ENCODE data around the gene CMAS. TPM values are rescaled to one million over a fixed set of nuclear protein-coding genes. Genes with fewer than 3 reads are reported as not detected.
A peak's percentile ranks its signal among the peaks of the same experiment; 100 is the strongest.
"Not testable (repeated sequence)": the region's sequence is repeated elsewhere in the genome, so short reads cannot be mapped to it uniquely, and the experiment has no call there.

The CMAS gene
- 30.7 TPM for polyA plus RNA-seq (2012; ENCODE audit: low read depth, missing spikeins)

DNA sequence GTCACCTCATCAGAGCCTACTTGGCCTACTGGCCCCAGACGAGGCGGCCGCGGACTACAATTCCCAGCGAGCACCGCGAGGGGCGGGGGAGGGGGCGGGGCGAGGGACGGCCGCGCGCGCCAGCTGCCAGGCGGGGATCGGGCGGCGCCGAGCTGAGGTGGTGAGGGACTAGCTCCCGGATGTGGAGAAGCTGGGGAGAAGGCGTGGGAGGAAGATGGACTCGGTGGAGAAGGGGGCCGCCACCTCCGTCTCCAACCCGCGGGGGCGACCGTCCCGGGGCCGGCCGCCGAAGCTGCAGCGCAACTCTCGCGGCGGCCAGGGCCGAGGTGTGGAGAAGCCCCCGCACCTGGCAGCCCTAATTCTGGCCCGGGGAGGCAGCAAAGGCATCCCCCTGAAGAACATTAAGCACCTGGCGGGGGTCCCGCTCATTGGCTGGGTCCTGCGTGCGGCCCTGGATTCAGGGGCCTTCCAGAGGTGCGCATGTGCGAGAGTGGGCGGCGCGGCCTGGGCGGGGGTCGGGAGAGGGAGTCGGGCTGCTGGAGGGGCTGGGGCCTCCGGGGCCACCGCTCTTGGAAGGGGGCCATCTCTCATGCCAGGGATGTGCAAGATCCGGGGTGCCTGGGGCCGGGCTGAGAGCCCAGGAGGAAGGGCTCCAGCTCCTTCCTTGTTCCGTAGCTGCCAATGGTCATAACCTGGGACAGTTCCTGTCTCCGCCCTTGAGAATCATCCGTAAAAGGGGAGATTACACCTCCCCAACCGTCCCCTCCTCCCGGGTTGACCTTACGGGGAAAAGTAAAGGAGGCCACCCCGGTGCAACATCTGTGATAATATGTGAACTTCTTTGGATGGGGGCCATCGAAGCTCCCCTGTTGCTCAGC, at the start of gene CMAS:
TSS of gene CMAS (plus strand) at position 129 of the 878 bp plus-strand sequence. CDS start at position 215, 86 bp downstream.
- 0 out of 2 replicates have a peak, but pooled peaks have one; percentile 18 for TF ChIP-seq POU2F2 (IDR thresholded peaks at IDR 0.05; ENCODE audit: low read depth, low read length)
- TF ChIP-seq POLR2AphosphoS5 (IDR thresholded peaks at IDR 0.05; ENCODE audit: low read depth, low read length) = peak; percentile 42; the same call in 1 of the 2 replicates
- TF ChIP-seq TAF1 (IDR thresholded peaks at IDR 0.05; ENCODE audit: low read depth, low read length) = 0 out of 2 replicates have a peak, but pooled peaks have one; percentile 33
- no peak for TF ChIP-seq PAX5 (IDR thresholded peaks at IDR 0.05; ENCODE audit: insufficient read depth, low read length, severe bottlenecking)
- peak; percentile 43 for TF ChIP-seq SPI1 (IDR thresholded peaks at IDR 0.05; ENCODE audit: low read depth, low read length)
- peak; percentile 45; the same call in 1 of the 2 replicates for TF ChIP-seq POLR2A (IDR thresholded peaks at IDR 0.05; ENCODE audit: low read depth, low read length)
- DNase-seq (ENCODE audit: insufficient read length, low spot score) (peak; percentile 75), FAIRE-seq (peak; percentile 84)

DNA sequence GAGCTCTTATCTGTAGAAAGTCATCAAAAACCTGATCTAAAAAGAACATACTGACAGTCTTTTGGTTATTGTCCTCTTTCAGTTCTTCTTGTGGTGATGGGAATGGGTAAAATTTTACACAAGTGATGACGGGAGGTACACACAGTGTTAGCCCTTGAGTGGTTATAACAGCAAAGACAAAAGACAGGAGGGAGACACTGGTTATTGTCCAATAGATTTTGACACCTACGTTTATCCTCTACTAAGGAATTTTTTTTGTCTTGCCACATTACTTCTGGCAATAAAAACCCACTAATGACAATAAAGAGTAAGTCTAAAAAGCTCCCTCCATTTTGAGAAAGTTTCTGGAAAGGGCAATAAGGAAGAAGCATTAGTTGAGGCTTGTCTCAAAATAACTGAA, 47.7 kb upstream of the CMAS start:
- FAIRE-seq = no peak
- DNase-seq (ENCODE audit: insufficient read length, low spot score) = no peak
- TF ChIP-seq POLR2AphosphoS5 (IDR thresholded peaks at IDR 0.05; ENCODE audit: low read depth, low read length) (no peak), POLR2A (IDR thresholded peaks at IDR 0.05; ENCODE audit: low read depth, low read length) (no peak), PAX5 (IDR thresholded peaks at IDR 0.05; ENCODE audit: insufficient read depth, low read length, severe bottlenecking) (no peak), SPI1 (IDR thresholded peaks at IDR 0.05; ENCODE audit: low read depth, low read length) (no peak), POU2F2 (IDR thresholded peaks at IDR 0.05; ENCODE audit: low read depth, low read length) (no peak), TAF1 (IDR thresholded peaks at IDR 0.05; ENCODE audit: low read depth, low read length) (no peak)

DNA sequence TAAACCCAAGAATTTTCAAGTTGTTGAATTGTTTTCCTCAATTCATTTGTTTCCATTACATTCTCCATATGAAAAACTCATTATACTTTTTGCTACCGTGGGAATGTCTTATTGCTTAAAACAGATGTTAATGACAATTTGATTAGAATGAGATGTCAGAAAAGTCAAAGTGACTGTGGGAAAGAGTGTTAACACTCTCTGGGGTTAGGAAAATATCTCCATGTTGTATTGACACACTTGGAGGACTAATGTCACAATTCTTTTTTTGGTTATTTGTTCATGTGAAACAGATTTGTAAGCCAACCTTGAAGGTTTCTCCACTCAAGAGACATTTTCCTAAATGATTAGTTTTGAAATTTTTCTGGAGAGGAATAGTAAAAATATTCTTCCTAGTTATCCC, 47.2 kb upstream of the CMAS start:
- FAIRE-seq (no peak), DNase-seq (ENCODE audit: insufficient read length, low spot score) (no peak)
- TF ChIP-seq SPI1 (IDR thresholded peaks at IDR 0.05; ENCODE audit: low read depth, low read length) (no peak), PAX5 (IDR thresholded peaks at IDR 0.05; ENCODE audit: insufficient read depth, low read length, severe bottlenecking) (no peak), POU2F2 (IDR thresholded peaks at IDR 0.05; ENCODE audit: low read depth, low read length) (no peak), POLR2A (IDR thresholded peaks at IDR 0.05; ENCODE audit: low read depth, low read length) (no peak), TAF1 (IDR thresholded peaks at IDR 0.05; ENCODE audit: low read depth, low read length) (no peak), POLR2AphosphoS5 (IDR thresholded peaks at IDR 0.05; ENCODE audit: low read depth, low read length) (no peak)

DNA sequence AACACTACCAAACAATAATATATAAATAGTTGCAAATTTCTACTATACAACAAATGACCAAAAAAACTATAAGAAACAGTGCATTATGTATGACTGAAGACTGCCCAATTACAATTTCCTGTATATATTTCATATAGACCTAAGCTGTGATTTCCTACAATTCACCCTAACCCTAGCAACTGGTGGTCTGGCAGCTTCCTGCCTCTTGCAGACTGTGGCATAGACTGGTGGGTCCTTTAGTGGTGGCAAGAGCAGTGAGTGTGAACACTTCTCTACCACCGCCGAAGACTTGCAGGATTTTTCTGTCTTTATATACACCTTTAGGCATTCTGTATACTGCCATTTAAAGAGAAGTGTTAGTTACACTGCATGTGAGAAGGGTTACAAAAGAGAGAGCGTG, 43.6 kb upstream of the CMAS start:
- DNase-seq (ENCODE audit: insufficient read length, low spot score) (no peak), FAIRE-seq (no peak)
- no peak for TF ChIP-seq SPI1 (IDR thresholded peaks at IDR 0.05; ENCODE audit: low read depth, low read length)
- TF ChIP-seq POLR2A (IDR thresholded peaks at IDR 0.05; ENCODE audit: low read depth, low read length) = no peak
- no peak for TF ChIP-seq POLR2AphosphoS5 (IDR thresholded peaks at IDR 0.05; ENCODE audit: low read depth, low read length)
- TF ChIP-seq PAX5 (IDR thresholded peaks at IDR 0.05; ENCODE audit: insufficient read depth, low read length, severe bottlenecking) = no peak
- TF ChIP-seq TAF1 (IDR thresholded peaks at IDR 0.05; ENCODE audit: low read depth, low read length) = no peak
- TF ChIP-seq POU2F2 (IDR thresholded peaks at IDR 0.05; ENCODE audit: low read depth, low read length) = no peak

DNA sequence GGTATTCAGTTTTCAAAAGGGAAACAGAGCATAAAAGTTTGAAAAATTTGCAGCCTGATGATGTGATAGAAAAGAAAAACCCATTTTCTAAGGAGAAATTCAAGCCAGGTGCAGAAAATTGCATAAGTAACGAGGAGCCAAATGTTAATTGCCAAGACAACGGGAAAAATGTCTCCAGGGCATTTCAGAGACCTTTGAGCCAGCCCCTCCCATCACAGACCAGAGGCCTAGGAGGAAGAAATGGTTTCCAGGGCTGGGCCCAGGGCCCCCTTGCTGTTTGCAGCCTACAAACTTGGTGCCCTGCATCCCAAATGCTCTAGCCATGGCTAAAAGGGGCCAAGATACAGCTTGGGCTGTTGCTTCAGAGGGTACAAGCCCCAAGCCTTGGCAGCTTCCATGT, 38.2 kb upstream of the CMAS start:
- FAIRE-seq; DNase-seq (ENCODE audit: insufficient read length, low spot score): not testable (repeated sequence)

DNA sequence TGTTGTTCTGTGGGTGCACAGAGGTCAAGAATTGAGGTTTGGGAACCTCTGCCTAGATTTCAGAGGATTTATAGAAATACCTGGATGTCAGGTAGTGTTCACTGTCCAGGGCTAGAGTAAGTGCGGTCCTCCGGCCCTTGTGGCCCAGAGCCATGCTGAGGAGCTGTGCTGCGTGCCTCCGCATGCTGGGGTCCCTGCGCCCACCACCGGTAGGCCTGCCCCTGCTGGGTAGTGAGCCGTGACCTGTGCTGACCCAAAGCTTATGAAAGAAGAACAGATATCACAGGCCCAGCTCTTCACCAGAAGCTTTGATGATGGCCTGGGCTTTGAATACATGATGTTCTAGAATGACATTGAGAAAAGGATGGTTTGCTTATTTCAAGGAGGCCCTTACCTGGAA, 37.8 kb upstream of the CMAS start:
- TF ChIP-seq POLR2AphosphoS5 (IDR thresholded peaks at IDR 0.05; ENCODE audit: low read depth, low read length) = no peak
- no peak for TF ChIP-seq TAF1 (IDR thresholded peaks at IDR 0.05; ENCODE audit: low read depth, low read length)
- no peak for TF ChIP-seq POU2F2 (IDR thresholded peaks at IDR 0.05; ENCODE audit: low read depth, low read length)
- no peak for TF ChIP-seq PAX5 (IDR thresholded peaks at IDR 0.05; ENCODE audit: insufficient read depth, low read length, severe bottlenecking)
- no peak for TF ChIP-seq SPI1 (IDR thresholded peaks at IDR 0.05; ENCODE audit: low read depth, low read length)
- no peak for TF ChIP-seq POLR2A (IDR thresholded peaks at IDR 0.05; ENCODE audit: low read depth, low read length)

DNA sequence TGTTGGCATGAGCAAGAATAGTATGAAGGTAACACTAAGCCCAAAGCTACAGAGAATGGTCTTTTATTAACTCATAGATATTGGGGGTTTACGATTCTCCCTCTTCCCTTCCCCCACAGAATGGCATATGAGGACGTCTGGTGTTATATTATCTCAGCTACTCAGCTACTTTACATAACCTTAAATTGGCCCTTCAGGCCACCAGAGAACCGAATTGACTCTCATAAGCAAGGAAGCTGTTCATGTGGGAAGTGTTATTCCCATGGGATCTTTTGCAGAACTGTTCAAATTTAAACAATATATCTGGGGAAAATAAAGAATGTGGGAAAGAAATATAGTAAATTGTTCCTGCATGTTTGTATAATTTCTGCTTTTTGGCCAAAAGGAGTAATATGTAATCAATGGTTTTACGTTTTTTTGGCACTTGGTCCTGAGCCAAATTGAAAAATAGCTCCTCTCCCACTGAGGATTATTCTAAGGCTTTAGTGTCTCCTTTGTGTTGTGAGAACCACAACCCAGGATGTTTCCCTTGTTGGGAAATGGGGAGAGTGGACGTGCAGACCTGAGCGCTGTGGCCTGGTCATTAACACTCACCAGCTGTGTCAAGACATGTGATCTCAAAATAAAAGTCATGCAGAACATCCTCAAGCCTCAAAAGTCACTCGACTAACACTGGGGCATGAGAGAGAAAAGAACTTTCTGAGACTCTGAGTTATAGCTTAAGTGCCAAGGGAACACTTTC, 31.8 kb upstream of the CMAS start:
- FAIRE-seq (no peak), DNase-seq (ENCODE audit: insufficient read length, low spot score) (no peak)

More for the DNA sequence above, 37.8 kb upstream of the CMAS start:
- no peak for FAIRE-seq
- DNase-seq (ENCODE audit: insufficient read length, low spot score) = no peak

DNA sequence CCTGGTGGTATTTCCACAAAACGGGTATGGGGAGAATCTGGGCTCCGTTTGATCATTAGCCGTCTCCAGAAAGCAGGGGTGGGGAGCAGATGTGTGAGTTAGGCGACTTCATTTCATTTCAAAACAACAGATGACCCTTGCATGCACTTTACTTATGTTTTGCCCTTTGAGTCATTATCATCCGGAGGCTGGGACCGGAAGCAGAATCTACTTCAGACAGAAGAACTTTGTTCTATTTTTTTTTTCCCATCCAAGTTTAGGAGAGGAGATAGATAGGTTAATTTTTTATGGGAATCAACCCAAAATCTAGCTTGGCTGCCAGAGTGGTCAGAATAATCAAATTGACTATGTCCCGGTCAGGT, 31.3 kb upstream of the CMAS start:
- DNase-seq (ENCODE audit: insufficient read length, low spot score) = no peak
- no peak for FAIRE-seq
- TF ChIP-seq POLR2A (IDR thresholded peaks at IDR 0.05; ENCODE audit: low read depth, low read length) (no peak), PAX5 (IDR thresholded peaks at IDR 0.05; ENCODE audit: insufficient read depth, low read length, severe bottlenecking) (no peak), TAF1 (IDR thresholded peaks at IDR 0.05; ENCODE audit: low read depth, low read length) (no peak), SPI1 (IDR thresholded peaks at IDR 0.05; ENCODE audit: low read depth, low read length) (no peak), POLR2AphosphoS5 (IDR thresholded peaks at IDR 0.05; ENCODE audit: low read depth, low read length) (no peak), POU2F2 (IDR thresholded peaks at IDR 0.05; ENCODE audit: low read depth, low read length) (no peak)

More for the DNA sequence above, 31.8 kb upstream of the CMAS start:
- no peak for TF ChIP-seq SPI1 (IDR thresholded peaks at IDR 0.05; ENCODE audit: low read depth, low read length)
- TF ChIP-seq POU2F2 (IDR thresholded peaks at IDR 0.05; ENCODE audit: low read depth, low read length) = no peak
- TF ChIP-seq POLR2AphosphoS5 (IDR thresholded peaks at IDR 0.05; ENCODE audit: low read depth, low read length) = no peak
- no peak for TF ChIP-seq POLR2A (IDR thresholded peaks at IDR 0.05; ENCODE audit: low read depth, low read length)
- no peak for TF ChIP-seq PAX5 (IDR thresholded peaks at IDR 0.05; ENCODE audit: insufficient read depth, low read length, severe bottlenecking)
- TF ChIP-seq TAF1 (IDR thresholded peaks at IDR 0.05; ENCODE audit: low read depth, low read length) = no peak

DNA sequence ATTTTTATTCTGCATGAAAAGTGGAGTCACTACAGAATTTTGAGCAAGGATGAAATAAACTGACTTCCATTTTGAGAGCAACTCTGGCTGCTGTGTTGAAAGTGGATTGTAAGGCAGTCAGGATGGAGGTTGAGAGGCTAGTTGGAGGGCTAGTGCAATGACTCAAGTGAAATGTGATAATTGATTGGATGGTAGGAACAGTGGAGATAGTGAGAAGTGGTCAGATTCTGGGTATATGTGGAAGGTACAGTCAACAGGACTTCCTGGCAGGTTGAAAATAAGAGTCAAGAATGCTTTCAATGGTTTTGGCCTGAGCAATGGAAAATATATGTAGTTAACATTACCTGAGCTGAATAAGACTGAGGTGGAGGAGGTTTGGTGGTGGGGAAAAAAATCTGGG, 29.0 kb upstream of the CMAS start:
- DNase-seq (ENCODE audit: insufficient read length, low spot score) = no peak
- no peak for FAIRE-seq
- no peak for TF ChIP-seq TAF1 (IDR thresholded peaks at IDR 0.05; ENCODE audit: low read depth, low read length)
- TF ChIP-seq POU2F2 (IDR thresholded peaks at IDR 0.05; ENCODE audit: low read depth, low read length) = no peak
- TF ChIP-seq POLR2A (IDR thresholded peaks at IDR 0.05; ENCODE audit: low read depth, low read length) = no peak
- no peak for TF ChIP-seq SPI1 (IDR thresholded peaks at IDR 0.05; ENCODE audit: low read depth, low read length)

Measured in GM12891 (cell line).